GM12878 (cell line): ENCODE data around the gene WDR72. TPM values are rescaled to one million over a fixed set of nuclear protein-coding genes. Genes with fewer than 3 reads are reported as not detected.

Source experiments
- ATAC-seq: fragments of 200-7000 bp; cut with Tn5 transposase; 3 replicates; pipeline ENCODE4 v1.9.1; 2020; ENCODE audit warnings: mild to moderate bottlenecking, moderate library complexity
- BruUV-seq: library from RNA; stranded (reverse); fragments of 400-500 nt; replicated peaks from 2 replicates; lab custom pipeline; 2021; lab: Mats Ljungman, UMichigan
- CTCF ChIA-PET: fragments of 300-600 bp; sonication (Branson Sonifier 250); formaldehyde crosslinking; extraction: SDS; loops from one replicate; lab custom pipeline; 2021; ENCODE audit warnings: inconsistent platforms; lab: Yijun Ruan, JAX
- POLR2A ChIA-PET: fragments of 350-600 bp; formaldehyde crosslinking; extraction: SDS; loops from one replicate; lab custom pipeline; 2021; ENCODE audit warnings: inconsistent platforms; lab: Charles Lee
- RAD21 ChIA-PET: fragments of 300-600 bp; sonication (Branson Sonifier 250); formaldehyde crosslinking; loops from one replicate; lab custom pipeline; 2023; ENCODE audit warnings: antibody characterized with exemption; ENCODE audit not compliant: unreplicated experiment; lab: Charles Lee
- SMC1A ChIA-PET: fragments of 300-600 bp; sonication (Branson Sonifier 250); formaldehyde crosslinking; loops from one replicate; lab custom pipeline; 2023; ENCODE audit not compliant: unreplicated experiment, uncharacterized antibody; lab: Charles Lee
- DNase-seq: peaks from one replicate; pipeline ENCODE4 v3.0.0-alpha.2; 2011; ENCODE audit warnings: low read depth, low spot score
- FAIRE-seq: peaks from 3 replicates; lab custom pipeline; 2011; peaks lifted over from hg19 to GRCh38; lab: Jason Lieb, UNC
- H2AFZ ChIP-seq: 2 replicates; pipeline ENCODE4 v1.6.0; 2011; ENCODE audit warnings: low read depth, low read length, control low read depth; ENCODE audit not compliant: control insufficient read depth
- H3K27ac ChIP-seq: 2 replicates; pipeline ENCODE4 v1.5.1; 2011; ENCODE audit warnings: control low read depth; ENCODE audit not compliant: control insufficient read depth, insufficient read depth
- H3K27me3 ChIP-seq, 2 experiments: replicated peaks in 1 of 2; 2 replicates each; pipeline versions ENCODE4 v1.6.0 to v1.6.1; 2011; ENCODE audit warnings: low read length in 1 of 2; ENCODE audit not compliant: control insufficient read depth in 2 of 2, insufficient read depth in 2 of 2
- H3K36me3 ChIP-seq, 2 experiments: 2 replicates each; pipeline ENCODE4 v1.5.1; 2011; ENCODE audit warnings: low read length in 1 of 2; ENCODE audit not compliant: control insufficient read depth in 2 of 2, insufficient read depth in 2 of 2
- H3K4me1 ChIP-seq: 2 replicates; pipeline ENCODE4 v1.6.1; 2011; ENCODE audit warnings: mild to moderate bottlenecking, low read length, moderate library complexity, mixed read lengths; ENCODE audit not compliant: control insufficient read depth, insufficient read depth
- H3K4me2 ChIP-seq: 2 replicates; pipeline ENCODE4 v1.6.0; 2011; ENCODE audit warnings: control low read depth; ENCODE audit not compliant: control insufficient read depth, insufficient read depth
- H3K4me3 ChIP-seq: fragments of 200-600 bp; sonication (generic); 2 replicates; pipeline ENCODE4 v1.5.1; 2016
- H3K79me2 ChIP-seq: 2 replicates; pipeline ENCODE4 v1.6.0; 2011; ENCODE audit warnings: low read length; ENCODE audit not compliant: control insufficient read depth, insufficient read depth
- H3K9ac ChIP-seq: 2 replicates; pipeline ENCODE4 v1.8.0; 2011; ENCODE audit warnings: low read length, control low read depth, mixed read lengths; ENCODE audit not compliant: control insufficient read depth, insufficient read depth
- H3K9me3 ChIP-seq: replicated peaks from 3 replicates; pipeline ENCODE4 v1.5.1; 2011; ENCODE audit warnings: mild to moderate bottlenecking, low read length; ENCODE audit not compliant: control insufficient read depth, insufficient read depth
- H4K20me1 ChIP-seq: 2 replicates; pipeline ENCODE4 v1.6.0; 2011; ENCODE audit not compliant: control insufficient read depth, insufficient read depth
- GATAD2B ChIP-seq: fragments of 450-650 bp; conservative IDR thresholded peaks from 2 replicates; pipeline ENCODE4 v1.6.1; 2017; ENCODE audit warnings: low read depth, mild to moderate bottlenecking, moderate library complexity
- IRF4 ChIP-seq: IDR thresholded peaks from 2 replicates; pipeline ENCODE4 v1.6.1; 2011; ENCODE audit warnings: low read depth, low read length
- NR2C1 ChIP-seq: fragments of 450-650 bp; IDR thresholded peaks from 2 replicates; pipeline ENCODE4 v1.6.1; 2017; ENCODE audit warnings: antibody characterized with exemption, mild to moderate bottlenecking, moderate library complexity
- SP1 ChIP-seq: IDR thresholded peaks from one replicate; pipeline ENCODE4 v1.6.1; 2011; ENCODE audit warnings: low read depth, low read length
- ZBTB4 ChIP-seq: fragments of 450-650 bp; formaldehyde crosslinking; IDR thresholded peaks from 2 replicates; pipeline ENCODE4 v1.4.0; 2022; ENCODE audit warnings: mild to moderate bottlenecking, moderate library complexity
- WGBS: methylation state at CpG from one replicate; pipeline ENCODE4 v1.1.6; 2016; ENCODE audit warnings: low lambda C conversion rate; ENCODE audit not compliant: insufficient replicate concordance, insufficient coverage; ENCODE audit errors: missing lambda C conversion rate; 5-methylcytosine and 5-hydroxymethylcytosine counted together
- in situ Hi-C: fragments of 300-500 bp; cut with MboI; formaldehyde crosslinking; loops from 9 replicates; pipeline ENCODE4 v1.14.3; 2018; ENCODE audit warnings: mixed read lengths
- intact Hi-C: fragments of 100-400 bp; cut with micrococcal nuclease; formaldehyde crosslinking; loops from one replicate; pipeline ENCODE4 v1.14.2; 2022; ENCODE audit not compliant: unreplicated experiment
- polyA plus RNA-seq, 11 experiments: library from polyadenylated mRNA; depleted of rRNA in 4 of 11; unstranded in 6 of 11; stranded (reverse) in 5 of 11; fragments of >200 nt; fragmentation: Nextera tagmentation in 4 of 11; fragmentation: Illumina TruSeq in 1 of 11; extraction: Ambion mirVana in 4 of 11; extraction: Trizol in 1 of 11; gene quantifications; 1 replicate in 1 of 11; 2 replicates in 10 of 11; pipeline versions ENCODE4 v1.2.1 to v1.2.3, GENCODE V29; 2011 to 2016; ENCODE audit warnings: inconsistent platforms in 2 of 11, missing spikeins in 2 of 11, low read depth in 1 of 11
- total RNA-seq, 4 experiments: library from RNA; depleted of rRNA in 3 of 4; stranded (reverse); fragments of >200 nt in 3 of 4; fragmentation: Illumina TruSeq in 1 of 4; extraction: Trizol in 1 of 4; gene quantifications; 2 replicates each; pipeline versions ENCODE4 v1.2.1 to v1.2.3, GENCODE V29; 2013 to 2021
- TF ChIP-seq, protein P1 (sequence below): IDR thresholded peaks from 2 replicates; pipeline ENCODE4 v1.6.1; 2012; ENCODE audit warnings: low read depth, low read length, improper control_type of control experiment

WDR72 gene
- total and polyA plus RNA-seq, 10 of the 15 experiments (the other 5 are each of a cell fraction or from before 2014, with no cell fraction given) = 0.03 TPM; not detected in 9

DNA sequence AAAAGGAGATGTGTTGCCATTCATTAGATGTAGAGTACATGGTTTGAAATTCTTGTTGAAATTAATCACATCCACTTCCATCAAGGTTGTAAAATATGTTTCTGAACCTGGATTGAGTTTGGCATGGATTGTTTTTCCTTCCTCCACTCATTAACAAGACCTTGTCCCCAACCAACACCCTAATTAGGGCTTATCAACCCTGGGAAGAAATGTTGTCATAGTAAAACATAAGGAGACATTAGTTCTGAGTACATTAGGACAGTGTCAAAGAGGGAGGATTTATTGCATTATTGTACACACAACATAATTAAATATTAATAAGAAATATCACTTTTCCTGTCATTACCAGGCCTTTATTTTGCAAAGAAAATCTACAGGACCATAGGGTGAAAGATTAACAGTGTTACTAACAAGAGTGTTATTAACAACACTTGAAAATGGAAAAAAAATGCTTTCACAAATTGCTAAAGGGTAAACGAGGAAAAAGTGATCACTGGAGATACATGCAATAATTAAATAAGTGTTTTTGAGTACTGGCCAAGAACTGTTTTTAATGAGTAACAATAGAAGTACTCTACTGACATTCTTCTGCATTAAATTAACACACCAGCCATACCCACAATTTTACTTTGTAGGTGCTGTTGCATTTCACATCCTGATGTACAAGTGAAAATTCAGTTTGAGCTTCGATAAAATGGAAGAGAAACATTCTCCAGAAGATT lies 30.4 kb upstream of the WDR72 start:
- no peaks in the 10 kb centered on the region for H3K4me1 ChIP-seq
- no peak overlapping the region for H3K4me2 ChIP-seq
- in situ Hi-C loops (no loop called here), intact Hi-C loops (no loop called here)
- no peak overlapping the region for H3K27ac ChIP-seq
- SMC1A ChIA-PET = no interaction called here
- RAD21 ChIA-PET = no interaction called here
- CTCF ChIA-PET = no interaction called here
- no peak for DNase-seq
- H3K4me3 ChIP-seq = no peak overlapping the region
- no peak overlapping the region for H3K9ac ChIP-seq
- 0% methylated on average over 2 of the region's 2 CpGs for WGBS
- no peaks in the 10 kb centered on the region; a peak in 1 of 4 replicates for H3K27me3 ChIP-seq
- TF ChIP-seq IRF4 (no peak), ZBTB4 (CRISPR knock-in tag) (no peak), SP1 (no peak), GATAD2B (no peak), NR2C1 (no peak)
- TF ChIP-seq, protein P1, sequence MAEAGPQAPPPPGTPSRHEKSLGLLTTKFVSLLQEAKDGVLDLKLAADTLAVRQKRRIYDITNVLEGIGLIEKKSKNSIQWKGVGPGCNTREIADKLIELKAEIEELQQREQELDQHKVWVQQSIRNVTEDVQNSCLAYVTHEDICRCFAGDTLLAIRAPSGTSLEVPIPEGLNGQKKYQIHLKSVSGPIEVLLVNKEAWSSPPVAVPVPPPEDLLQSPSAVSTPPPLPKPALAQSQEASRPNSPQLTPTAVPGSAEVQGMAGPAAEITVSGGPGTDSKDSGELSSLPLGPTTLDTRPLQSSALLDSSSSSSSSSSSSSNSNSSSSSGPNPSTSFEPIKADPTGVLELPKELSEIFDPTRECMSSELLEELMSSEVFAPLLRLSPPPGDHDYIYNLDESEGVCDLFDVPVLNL = no peak
- no peak for ATAC-seq
- POLR2A ChIA-PET = no interaction called here
- H3K9me3 ChIP-seq = no peaks in the 10 kb centered on the region
- H4K20me1 ChIP-seq = no peaks in the 10 kb centered on the region
- no peak for FAIRE-seq
- BruUV-seq = no TSS peak
- H3K79me2 ChIP-seq = no peaks in the 10 kb centered on the region
- no peaks in the 10 kb centered on the region for H3K36me3 ChIP-seq
- no peak overlapping the region for H2AFZ ChIP-seq
